Dedifferentiated amniotic fluid mesenchymal stem cell (primary cell): Measurements from ENCODE around the gene MYRF.

Experiments
- DNase-seq: peaks from one replicate; pipeline ENCODE4 v3.0.0-alpha.2; 2016; ENCODE audit errors: extremely low spot score

MYRF gene

GRCh38 chr11:61739413-61739812 is 13.0 kb upstream of the MYRF start:
- DNase-seq: no peak

DNA sequence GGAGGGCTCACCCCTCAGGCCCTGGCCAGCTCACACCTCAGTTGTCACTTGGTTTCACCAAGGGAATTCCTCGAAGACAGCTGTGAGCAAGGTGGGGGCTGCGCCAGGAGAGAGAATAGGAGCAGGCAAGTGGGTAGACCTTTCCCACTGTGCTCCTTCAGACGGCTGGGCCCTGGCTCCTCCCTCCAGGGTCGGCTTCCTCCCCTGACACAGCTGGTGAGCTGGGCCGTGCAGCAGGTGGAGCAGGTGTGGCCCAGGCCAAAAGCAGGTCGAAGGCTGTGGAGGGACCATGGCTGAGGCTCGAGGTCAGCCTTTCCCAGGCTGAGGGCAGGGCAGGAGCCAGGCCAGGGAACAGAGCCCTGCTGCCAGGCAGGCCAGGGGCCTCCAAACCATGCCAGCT is 12.5 kb upstream of the MYRF start:
- no peak for DNase-seq

DNA sequence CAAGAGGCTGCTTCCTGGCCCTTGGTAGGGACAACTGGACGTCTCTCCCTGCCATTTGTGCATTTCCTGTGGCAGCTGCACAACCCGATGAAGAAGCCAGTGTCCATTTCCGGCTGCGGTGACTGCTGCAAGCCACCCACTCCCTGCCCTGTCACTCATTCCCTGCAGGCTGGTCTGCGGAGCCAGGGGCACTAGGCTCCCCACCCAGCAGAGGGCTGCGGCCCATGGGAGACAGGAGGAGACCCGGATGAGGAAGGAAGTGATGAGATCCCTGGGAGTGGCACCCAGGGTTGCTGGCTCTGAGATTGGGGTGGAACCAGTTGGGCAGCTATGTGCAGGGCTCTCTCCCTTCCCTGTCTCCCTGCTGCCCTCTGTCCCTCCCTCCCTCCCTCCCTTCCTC is 10.0 kb upstream of the MYRF start:
- no peak for DNase-seq

GRCh38 chr11:61743486-61744095 is 8.8 kb upstream of the MYRF start:
- DNase-seq: no peak

- no peak for DNase-seq
Measured at GRCh38 chr11:61744181-61744580, 8.3 kb upstream of the MYRF start.

- DNase-seq: no peak
Measured at GRCh38 chr11:61744609-61745156, 7.8 kb upstream of the MYRF start.

GRCh38 chr11:61745781-61746441 is 6.5 kb upstream of the MYRF start:
- DNase-seq: no peak

GRCh38 chr11:61746442-61747191 is 5.8 kb upstream of the MYRF start:
- DNase-seq: no peak

DNA sequence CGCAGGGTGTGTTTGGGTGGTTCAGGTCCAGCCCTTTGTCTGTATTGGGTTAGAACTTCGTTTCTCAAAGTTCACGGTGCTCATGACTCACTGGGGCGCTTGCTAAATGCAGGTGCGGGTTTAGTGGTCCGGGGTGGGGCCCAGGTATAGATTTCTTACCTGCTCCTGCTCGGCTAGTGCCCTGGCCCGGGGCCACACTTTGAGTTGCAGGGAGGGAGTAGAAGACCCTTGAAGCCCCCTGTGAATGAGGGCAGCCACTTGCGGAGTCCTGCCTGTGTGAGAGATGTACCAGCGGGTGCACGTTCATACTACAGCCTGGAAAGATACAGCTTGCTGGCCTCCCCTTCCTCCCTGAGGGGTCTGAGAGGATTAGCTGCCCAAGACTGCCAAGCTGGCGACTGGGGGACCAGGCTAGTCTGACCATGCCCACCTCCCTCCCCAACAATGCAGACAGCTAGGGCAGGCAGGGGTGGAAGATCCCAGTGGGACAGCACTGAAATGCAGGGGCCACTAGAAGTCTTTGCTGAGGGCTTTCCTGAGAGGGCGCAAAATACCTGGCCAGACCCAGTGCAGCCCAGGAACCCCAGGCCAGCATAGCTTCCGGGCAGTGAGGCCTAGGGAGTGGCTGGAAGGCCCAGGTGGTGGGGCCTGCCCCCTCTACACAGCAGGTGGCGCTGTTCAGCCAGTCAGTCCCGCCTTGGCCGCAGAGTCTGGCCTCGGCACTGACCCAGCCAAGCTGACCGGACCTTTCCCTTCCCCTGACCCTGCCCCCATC is 5.1 kb upstream of the MYRF start:
- DNase-seq: no peak

GRCh38 chr11:61747967-61748285 is 4.5 kb upstream of the MYRF start:
- no peak for DNase-seq

GRCh38 chr11:61749591-61750217 is 2.7 kb upstream of the MYRF start:
- no peak for DNase-seq

DNA sequence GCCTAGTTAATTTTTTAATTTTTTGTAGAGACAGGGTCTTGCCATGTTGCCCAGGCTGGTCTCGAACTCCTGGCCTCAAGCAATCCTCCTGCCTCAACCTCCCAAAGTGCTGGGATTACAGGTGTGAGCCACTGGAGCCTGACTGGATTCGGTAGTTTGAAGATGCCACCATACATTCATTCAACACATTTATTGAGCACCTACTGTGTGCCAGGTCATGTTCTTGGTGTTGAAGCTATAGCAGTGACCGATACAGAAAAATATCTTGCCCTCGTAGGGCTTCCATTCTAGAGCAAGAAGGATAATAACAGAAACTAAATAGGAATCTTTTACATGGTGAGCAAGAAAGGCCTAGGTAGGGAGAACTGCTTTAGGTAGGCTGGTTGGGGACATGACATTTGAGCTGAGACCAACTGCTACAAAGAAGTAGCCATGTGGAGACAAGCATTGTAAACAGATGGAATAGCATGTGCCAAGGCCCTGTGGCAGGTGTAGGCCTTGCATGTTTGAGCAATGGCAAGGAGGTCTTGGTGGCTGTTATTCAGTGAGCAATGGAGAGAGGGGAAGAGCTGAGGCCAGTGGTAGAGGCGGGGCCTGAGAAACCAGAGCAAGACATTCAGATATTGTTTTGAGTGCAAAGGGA is 1.7 kb upstream of the MYRF start:
- no peak for DNase-seq

- no peak for DNase-seq
Measured at GRCh38 chr11:61751384-61751783, 1.1 kb upstream of the MYRF start.

- DNase-seq: no peak
Measured at GRCh38 chr11:61752925-61753521, 587 bp downstream of the MYRF start.

DNA sequence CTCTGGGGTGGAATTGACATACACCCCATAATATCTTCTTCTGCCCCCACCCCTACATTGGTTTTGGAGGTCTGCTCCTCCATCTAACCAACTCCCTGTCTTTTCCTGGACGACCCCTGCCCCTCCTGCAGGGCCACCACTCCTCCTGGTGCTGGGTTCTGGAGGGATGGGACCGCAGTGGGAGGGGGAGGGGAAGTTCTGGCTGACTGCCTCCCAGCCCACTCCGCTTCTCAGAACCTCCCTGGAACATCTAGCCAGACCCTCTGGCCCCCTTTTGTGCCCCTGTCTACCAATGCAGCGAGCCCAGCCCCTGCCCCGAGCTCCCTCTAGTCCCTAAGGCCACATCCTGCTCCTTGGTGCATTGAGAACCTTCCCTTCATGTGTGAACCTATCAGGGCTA is 1.2 kb downstream of the MYRF start:
- DNase-seq: no peak

GRCh38 chr11:61754534-61755482 is 2.4 kb downstream of the MYRF start:
- no peak for DNase-seq

- DNase-seq: no peak
Measured at GRCh38 chr11:61756147-61756451, 3.7 kb downstream of the MYRF start.

DNA sequence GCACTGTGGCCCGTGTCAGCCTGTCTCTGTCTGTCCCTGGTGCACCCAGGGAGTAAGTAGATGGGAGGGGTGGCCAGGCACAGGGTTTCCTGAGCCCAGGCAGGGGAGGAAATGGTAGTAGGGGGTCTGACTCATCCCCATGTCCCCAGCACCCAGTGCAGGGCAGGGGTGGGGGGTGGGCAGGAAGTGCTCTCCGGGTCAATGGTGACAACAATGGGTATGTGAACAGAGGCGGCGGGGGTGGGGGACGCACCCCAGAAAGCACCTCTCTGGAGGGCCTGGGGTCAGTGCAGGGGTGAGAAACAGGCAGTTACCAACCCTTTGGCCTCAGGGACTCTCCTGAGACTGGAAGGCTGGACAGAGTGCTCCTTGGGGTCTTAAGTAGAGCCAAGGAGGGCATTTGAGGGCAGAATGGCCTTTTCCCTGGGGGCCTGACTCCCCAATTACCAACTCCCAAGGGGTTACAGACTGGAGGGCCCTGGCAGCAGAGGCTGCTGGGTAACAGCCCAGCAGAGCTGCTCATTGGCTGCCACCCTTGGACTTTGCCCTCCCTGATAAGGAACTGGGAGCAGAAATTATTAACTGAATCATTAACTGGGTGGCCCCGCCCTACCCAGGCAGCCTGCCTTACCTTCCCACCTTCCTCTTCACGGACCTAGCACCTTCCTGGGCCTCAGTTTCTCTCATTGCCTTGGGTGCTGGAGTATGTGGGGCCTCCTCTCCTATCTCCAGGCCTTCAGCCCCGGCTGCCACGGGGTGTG is 4.2 kb downstream of the MYRF start:
- DNase-seq: no peak

GRCh38 chr11:61757213-61757862 is 4.9 kb downstream of the MYRF start:
- no peak for DNase-seq
